Progenitor cell of endocrine pancreas (in vitro differentiated cells): Measurements from ENCODE around the gene OTUD6A. TPM values are rescaled to one million over a fixed set of nuclear protein-coding genes. Genes with fewer than 3 reads are reported as not detected.

Experiments
- DNase-seq: peaks from one replicate; pipeline ENCODE4 v3.0.0; 2021; ENCODE audit warnings: low spot score; ENCODE audit not compliant: unreplicated experiment
- H3K27ac Mint-ChIP-seq: 2 replicates; pipeline ENCODE4 v1.8.0; 2021; ENCODE audit warnings: mild to moderate bottlenecking, moderate library complexity, mixed read lengths
- H3K27me3 Mint-ChIP-seq: 2 replicates; pipeline ENCODE4 v1.8.0; 2021; ENCODE audit warnings: mixed read lengths
- H3K36me3 Mint-ChIP-seq: 2 replicates; pipeline ENCODE4 v1.8.0; 2022; ENCODE audit warnings: mixed read lengths; ENCODE audit not compliant: insufficient read depth
- H3K4me1 Mint-ChIP-seq: 2 replicates; pipeline ENCODE4 v1.8.0; 2021; ENCODE audit warnings: low read depth, mixed read lengths
- H3K4me3 Mint-ChIP-seq: 2 replicates; pipeline ENCODE4 v1.8.0; 2021; ENCODE audit warnings: low read depth, mild to moderate bottlenecking, moderate library complexity, mixed read lengths
- H3K9me3 Mint-ChIP-seq: 2 replicates; pipeline ENCODE4 v1.8.0; 2021; ENCODE audit warnings: low read depth, mixed read lengths
- total RNA-seq: library from RNA; stranded (reverse); gene quantifications from 2 replicates; pipeline ENCODE4 v1.2.1, GENCODE V29; 2021
- TF ChIP-seq, protein P1 (sequence below): fragments of 200-600 bp; sonication (generic); IDR thresholded peaks from one replicate; pipeline ENCODE4 v1.5.0; 2021; ENCODE audit warnings: antibody characterized with exemption, mild to moderate bottlenecking; ENCODE audit not compliant: unreplicated experiment

Gene OTUD6A
- total RNA-seq, 1 donor from 2014 or later = not detected

GRCh38 chrX:70084592-70085240, 22.5 kb downstream of the OTUD6A start:
- Mint-ChIP-seq H3K36me3 (no peaks in the 10 kb centered on the region), H3K4me1 (no peaks in the 10 kb centered on the region), H3K4me3 (no peak overlapping the region), H3K27ac (no peak overlapping the region), H3K9me3 (peaks cover 9% of the 10 kb centered on the region), H3K27me3 (peaks cover 3% of the 10 kb centered on the region)
- DNase-seq = no peak
- TF ChIP-seq, protein P1, sequence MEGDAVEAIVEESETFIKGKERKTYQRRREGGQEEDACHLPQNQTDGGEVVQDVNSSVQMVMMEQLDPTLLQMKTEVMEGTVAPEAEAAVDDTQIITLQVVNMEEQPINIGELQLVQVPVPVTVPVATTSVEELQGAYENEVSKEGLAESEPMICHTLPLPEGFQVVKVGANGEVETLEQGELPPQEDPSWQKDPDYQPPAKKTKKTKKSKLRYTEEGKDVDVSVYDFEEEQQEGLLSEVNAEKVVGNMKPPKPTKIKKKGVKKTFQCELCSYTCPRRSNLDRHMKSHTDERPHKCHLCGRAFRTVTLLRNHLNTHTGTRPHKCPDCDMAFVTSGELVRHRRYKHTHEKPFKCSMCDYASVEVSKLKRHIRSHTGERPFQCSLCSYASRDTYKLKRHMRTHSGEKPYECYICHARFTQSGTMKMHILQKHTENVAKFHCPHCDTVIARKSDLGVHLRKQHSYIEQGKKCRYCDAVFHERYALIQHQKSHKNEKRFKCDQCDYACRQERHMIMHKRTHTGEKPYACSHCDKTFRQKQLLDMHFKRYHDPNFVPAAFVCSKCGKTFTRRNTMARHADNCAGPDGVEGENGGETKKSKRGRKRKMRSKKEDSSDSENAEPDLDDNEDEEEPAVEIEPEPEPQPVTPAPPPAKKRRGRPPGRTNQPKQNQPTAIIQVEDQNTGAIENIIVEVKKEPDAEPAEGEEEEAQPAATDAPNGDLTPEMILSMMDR = no peak

GRCh38 chrX:70087857-70088630, 25.8 kb downstream of the OTUD6A start:
- DNase-seq = no peak
- H3K4me3 Mint-ChIP-seq = no peak overlapping the region
- no peaks in the 10 kb centered on the region for H3K4me1 Mint-ChIP-seq
- H3K36me3 Mint-ChIP-seq = no peaks in the 10 kb centered on the region
- TF ChIP-seq, protein P1 = no peak
- H3K27me3 Mint-ChIP-seq = peaks cover 3% of the 10 kb centered on the region
- no peak overlapping the region for H3K27ac Mint-ChIP-seq
- peaks cover 9% of the 10 kb centered on the region for H3K9me3 Mint-ChIP-seq

DNA sequence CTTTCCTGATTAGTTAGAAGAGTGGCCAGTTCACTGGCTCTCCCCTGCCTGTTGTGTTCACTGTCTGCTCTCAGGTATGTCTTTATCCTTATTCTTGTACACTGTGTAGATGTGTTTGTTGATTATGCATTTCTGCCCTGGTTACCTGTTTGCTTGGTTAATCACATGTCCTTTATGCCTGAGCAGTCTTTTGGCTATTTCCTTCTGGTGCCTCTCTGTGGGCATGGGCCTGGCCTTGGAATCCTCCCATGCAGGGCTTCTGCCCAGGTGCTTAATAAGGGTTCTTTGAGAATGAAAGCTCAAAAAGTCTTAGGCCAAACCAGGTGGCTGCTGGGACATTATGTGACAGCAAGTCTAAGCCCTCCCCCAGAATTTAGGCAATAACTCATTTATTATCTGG, 26.5 kb downstream of the OTUD6A start:
- Mint-ChIP-seq H3K27me3 (peaks cover 3% of the 10 kb centered on the region), H3K9me3 (peaks cover 13% of the 10 kb centered on the region), H3K4me1 (no peaks in the 10 kb centered on the region), H3K4me3 (no peak overlapping the region), H3K27ac (no peak overlapping the region), H3K36me3 (no peaks in the 10 kb centered on the region)
- TF ChIP-seq, protein P1 = no peak
- no peak for DNase-seq

DNA sequence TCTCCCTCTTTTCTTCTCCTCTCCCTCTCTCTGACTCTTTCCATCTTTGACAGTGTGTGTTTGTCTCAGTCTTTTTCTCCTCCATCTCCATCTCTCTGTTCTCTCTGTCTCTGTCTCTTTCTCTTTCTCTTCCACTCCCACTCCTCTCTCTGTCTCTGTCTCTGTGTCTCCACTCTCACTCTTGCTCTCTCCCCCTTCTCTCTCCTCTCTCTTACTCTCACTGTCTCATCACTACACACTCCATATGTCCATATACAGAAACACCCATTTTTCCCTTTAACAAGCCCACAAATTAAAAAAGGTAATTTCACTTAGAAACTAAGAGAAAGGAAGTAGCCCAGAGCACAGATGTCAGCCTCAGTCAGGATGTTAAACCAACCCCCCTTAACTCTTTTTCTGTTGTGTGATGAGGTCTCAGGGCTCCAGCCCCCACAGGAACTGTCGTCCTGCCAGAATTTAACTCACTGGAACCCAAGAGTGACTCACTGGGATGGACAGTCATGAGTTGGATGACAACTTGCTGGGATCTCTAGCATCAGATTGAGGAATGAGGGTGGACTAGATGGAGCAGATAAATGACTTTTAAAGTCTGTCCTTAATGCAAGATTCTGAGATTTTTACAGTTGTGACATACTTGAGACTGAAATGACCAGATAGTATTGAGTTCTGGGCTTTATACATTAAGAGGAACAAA, 27.5 kb downstream of the OTUD6A start:
- H3K9me3 Mint-ChIP-seq = peaks cover 13% of the 10 kb centered on the region
- no peak overlapping the region for H3K4me3 Mint-ChIP-seq
- TF ChIP-seq, protein P1 = no peak
- H3K36me3 Mint-ChIP-seq = no peaks in the 10 kb centered on the region
- H3K27me3 Mint-ChIP-seq = peaks cover 3% of the 10 kb centered on the region
- no peaks in the 10 kb centered on the region for H3K4me1 Mint-ChIP-seq
- H3K27ac Mint-ChIP-seq = no peak overlapping the region
- DNase-seq = no peak

GRCh38 chrX:70092247-70092646, 30.0 kb downstream of the OTUD6A start:
- Mint-ChIP-seq H3K27me3 (peaks cover 3% of the 10 kb centered on the region), H3K4me3 (no peak overlapping the region), H3K27ac (no peak overlapping the region), H3K36me3 (no peaks in the 10 kb centered on the region), H3K4me1 (no peaks in the 10 kb centered on the region), H3K9me3 (peaks cover 13% of the 10 kb centered on the region)
- TF ChIP-seq, protein P1 = no peak
- DNase-seq = no peak
